ENCODE data around the gene TMEM212. TPM values are rescaled to one million over a fixed set of nuclear protein-coding genes. Genes with fewer than 3 reads are reported as not detected.

TMEM212 gene
- total RNA-seq, 1 donor from 2014 or later = not detected

DNA sequence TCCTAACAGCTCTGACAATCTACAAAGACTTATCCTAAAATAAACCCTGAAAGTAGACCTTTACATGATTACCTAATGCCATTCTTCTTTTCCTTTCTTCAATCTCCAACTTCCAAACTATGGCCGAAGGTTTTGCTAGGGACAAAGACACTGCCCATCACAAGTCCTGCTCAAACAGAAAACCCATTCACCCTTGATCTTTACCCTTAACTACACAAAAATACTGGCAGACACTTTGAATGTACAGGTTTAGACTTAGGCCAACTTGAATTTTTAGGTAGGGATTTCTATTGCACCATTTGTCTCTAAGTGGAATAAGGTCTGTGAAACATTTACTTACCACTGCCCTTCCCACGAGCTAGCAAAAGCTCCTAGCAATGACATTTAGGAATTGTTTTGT is 64.6 kb downstream of the TMEM212 start:
- Histone ChIP-seq H3K4me1 (no peaks in the 10 kb centered on the region), H3K27me3 (no peaks in the 10 kb centered on the region), H3K9me3 (peaks cover 0 to 9% of the 10 kb centered on the region in 2 donors), H3K36me3 (no peaks in the 10 kb centered on the region), H3K4me3 (no peak overlapping the region), H3K27ac (no peak overlapping the region)
- intact Hi-C loops (cut with DNase I) = no loop called here
- no peak for DNase-seq (ENCODE audit: low spot score in 2 of 2)
- TF ChIP-seq, protein P1, sequence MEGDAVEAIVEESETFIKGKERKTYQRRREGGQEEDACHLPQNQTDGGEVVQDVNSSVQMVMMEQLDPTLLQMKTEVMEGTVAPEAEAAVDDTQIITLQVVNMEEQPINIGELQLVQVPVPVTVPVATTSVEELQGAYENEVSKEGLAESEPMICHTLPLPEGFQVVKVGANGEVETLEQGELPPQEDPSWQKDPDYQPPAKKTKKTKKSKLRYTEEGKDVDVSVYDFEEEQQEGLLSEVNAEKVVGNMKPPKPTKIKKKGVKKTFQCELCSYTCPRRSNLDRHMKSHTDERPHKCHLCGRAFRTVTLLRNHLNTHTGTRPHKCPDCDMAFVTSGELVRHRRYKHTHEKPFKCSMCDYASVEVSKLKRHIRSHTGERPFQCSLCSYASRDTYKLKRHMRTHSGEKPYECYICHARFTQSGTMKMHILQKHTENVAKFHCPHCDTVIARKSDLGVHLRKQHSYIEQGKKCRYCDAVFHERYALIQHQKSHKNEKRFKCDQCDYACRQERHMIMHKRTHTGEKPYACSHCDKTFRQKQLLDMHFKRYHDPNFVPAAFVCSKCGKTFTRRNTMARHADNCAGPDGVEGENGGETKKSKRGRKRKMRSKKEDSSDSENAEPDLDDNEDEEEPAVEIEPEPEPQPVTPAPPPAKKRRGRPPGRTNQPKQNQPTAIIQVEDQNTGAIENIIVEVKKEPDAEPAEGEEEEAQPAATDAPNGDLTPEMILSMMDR (IDR thresholded peaks at IDR 0.05) = no peak

GRCh38 chr3:171908731-171909130 is 65.6 kb downstream of the TMEM212 start:
- peaks cover 0 to 9% of the 10 kb centered on the region in 2 donors for H3K9me3 ChIP-seq
- no peaks in the 10 kb centered on the region for H3K27me3 ChIP-seq
- no peak overlapping the region for H3K4me3 ChIP-seq
- H3K4me1 ChIP-seq = no peaks in the 10 kb centered on the region
- TF ChIP-seq, protein P1 (IDR thresholded peaks at IDR 0.05) = no peak
- intact Hi-C loops (cut with DNase I) = no loop called here
- H3K36me3 ChIP-seq = no peaks in the 10 kb centered on the region
- DNase-seq (ENCODE audit: low spot score in 2 of 2) = no peak
- H3K27ac ChIP-seq = no peak overlapping the region

Other genes starting within 250 kb of the TMEM212 start
- 8.8 TPM for gene PLD1, start 32.9 kb upstream of the TMEM212 start, total RNA-seq
- gene FNDC3B, start 196.2 kb downstream of the TMEM212 start, total RNA-seq = 54.9 TPM

Data from ascending aorta (tissue), 2 donors.